GM12872 (cell line): ENCODE results near the gene GJD2.

ENCODE experiments used
- TF ChIP-seq, protein P1 (sequence below): IDR thresholded peaks from 3 replicates; pipeline ENCODE4 v1.5.1; 2011; ENCODE audit warnings: low read depth, mild to moderate bottlenecking, low read length, moderate library complexity; ENCODE audit not compliant: insufficient read depth

GJD2 gene

GRCh38 chr15:34725556-34725955, 29.2 kb downstream of the GJD2 start:
- TF ChIP-seq, protein P1, sequence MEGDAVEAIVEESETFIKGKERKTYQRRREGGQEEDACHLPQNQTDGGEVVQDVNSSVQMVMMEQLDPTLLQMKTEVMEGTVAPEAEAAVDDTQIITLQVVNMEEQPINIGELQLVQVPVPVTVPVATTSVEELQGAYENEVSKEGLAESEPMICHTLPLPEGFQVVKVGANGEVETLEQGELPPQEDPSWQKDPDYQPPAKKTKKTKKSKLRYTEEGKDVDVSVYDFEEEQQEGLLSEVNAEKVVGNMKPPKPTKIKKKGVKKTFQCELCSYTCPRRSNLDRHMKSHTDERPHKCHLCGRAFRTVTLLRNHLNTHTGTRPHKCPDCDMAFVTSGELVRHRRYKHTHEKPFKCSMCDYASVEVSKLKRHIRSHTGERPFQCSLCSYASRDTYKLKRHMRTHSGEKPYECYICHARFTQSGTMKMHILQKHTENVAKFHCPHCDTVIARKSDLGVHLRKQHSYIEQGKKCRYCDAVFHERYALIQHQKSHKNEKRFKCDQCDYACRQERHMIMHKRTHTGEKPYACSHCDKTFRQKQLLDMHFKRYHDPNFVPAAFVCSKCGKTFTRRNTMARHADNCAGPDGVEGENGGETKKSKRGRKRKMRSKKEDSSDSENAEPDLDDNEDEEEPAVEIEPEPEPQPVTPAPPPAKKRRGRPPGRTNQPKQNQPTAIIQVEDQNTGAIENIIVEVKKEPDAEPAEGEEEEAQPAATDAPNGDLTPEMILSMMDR: no peak

DNA sequence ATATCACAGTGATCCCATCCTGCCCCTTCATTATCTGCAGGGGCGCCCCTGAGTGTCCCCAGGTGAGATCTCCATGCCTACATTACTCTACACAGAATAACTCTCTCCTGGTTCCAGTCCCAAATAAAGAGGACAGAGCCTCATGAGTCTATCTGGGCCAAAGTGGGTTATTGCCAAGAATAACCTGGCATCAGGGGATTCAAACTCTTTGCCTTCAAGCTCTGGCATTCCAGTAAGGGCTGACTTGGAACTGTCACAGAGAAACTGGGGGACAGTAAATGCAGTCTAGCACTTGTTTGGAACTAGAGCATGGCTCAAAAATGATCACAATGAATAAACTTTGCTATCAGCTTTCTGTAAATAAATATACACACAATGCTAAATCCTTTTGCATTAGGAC, 30.3 kb downstream of the GJD2 start:
- TF ChIP-seq, protein P1: no peak

- TF ChIP-seq, protein P1: no peak
Measured at GRCh38 chr15:34722439-34722836, 32.4 kb downstream of the GJD2 start.

DNA sequence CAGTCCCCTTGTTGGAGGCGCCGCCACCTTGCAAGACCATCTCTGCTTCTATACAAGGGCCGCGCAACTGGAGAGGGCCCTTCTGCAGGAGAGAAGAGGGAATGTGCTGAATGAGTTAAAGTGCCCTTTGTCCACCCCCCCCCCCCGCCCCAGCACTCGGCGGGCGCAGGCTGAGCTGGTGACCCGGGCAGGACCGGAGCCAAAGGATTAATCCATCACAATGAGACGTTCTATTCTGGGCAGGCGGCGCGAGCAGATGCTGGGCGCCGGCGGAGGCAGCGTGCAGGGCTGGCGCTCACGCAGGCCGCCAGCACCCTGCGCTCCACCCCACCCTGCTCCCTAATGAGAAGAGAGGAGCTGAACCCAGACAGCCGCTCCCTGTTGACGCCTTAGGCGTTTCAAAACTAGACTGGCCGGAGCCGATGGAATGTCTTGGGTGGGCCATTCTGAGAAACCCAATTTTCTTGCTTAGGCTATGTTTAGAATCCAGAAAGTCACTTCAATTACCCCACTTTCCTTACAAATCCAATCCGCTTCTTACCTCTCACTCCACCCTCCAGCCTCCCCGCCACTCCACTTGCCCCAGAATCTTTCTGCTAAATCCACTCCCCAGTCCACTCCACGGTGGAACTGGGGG, 32.9 kb downstream of the GJD2 start:
- TF ChIP-seq, protein P1: no peak

- TF ChIP-seq, protein P1: no peak
Measured at GRCh38 chr15:34721157-34721801, 33.5 kb downstream of the GJD2 start.

- TF ChIP-seq, protein P1: no peak
Measured at GRCh38 chr15:34719695-34720094, 35.1 kb downstream of the GJD2 start.

DNA sequence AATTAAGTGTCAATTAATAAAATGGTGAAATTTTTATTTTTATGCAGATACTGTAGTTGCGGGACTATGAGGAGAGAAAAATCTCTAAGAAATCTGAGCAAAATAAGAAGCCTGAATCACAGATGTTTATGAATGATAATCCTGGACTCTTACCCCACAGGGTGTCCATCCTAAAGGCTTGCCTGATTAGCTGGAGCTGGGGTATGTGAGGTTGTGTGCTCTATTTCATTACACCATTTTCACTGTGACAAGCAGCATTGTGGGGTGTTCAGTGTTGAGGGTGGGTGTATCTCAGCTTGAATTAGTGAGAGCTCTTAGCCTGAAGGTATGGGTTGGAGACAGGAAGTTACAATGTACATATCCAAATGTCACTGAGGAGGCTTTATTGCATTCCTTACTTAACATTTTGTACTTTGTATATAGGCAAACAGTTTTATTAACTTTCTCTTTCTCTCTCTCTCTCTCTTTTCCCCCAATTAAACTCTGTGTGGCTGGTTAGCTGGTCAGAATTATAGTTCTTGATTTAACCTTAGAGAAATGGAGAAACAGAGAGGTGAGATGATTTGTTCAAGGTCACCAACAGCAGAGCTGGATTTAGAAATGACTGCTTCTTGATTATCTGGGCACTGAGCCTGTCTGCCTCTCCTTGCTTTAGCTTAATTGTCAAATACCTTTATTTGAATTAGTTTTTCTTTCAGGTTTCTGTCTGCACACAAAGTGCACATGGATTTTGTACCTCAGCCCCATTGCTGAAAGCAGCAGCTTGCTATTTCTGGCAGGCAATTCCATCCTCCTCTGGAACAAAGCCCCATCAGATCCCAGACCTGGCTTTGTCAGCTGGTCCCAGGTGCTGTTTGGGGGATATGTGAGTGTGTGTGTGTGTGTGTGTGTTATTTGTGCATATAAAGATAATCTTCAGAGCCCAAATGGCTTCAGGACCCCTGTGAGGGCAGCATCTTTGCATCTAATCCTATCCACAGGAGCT, 35.8 kb downstream of the GJD2 start:
- TF ChIP-seq, protein P1: no peak
